ENCODE measurements around the gene LSM14A.

LSM14A gene

GRCh38 chr19:34230820-34231219, 58.5 kb downstream of the LSM14A start:
- no peaks in the 10 kb centered on the region for H3K9me3 Mint-ChIP-seq

DNA sequence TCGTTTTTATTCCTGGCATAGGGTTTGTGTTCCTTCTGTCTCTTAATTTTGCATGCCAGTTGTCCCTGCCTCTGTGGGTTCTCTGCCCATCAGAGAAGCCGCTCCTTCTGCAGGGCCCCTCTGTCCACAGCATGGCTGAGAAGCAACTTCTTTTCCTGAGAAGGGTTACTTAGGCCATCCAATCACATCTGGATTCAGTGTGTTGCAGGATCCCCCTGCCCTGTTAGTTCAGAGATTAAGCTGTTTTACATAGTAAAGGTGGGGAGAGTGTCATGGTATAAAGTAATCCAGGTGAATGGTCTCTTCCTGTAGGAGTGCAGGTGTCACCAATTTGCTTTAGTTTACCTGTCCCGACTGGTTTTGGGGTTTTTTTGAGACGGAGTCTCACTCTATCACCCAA, 59.1 kb downstream of the LSM14A start:
- peaks cover 5% of the 10 kb centered on the region for H3K4me1 Mint-ChIP-seq
- peaks cover 64% of the 10 kb centered on the region for H3K36me3 Mint-ChIP-seq (ENCODE audit: low read depth)
- DNase-seq, result no peak
- no peak overlapping the region for H3K27ac Mint-ChIP-seq
- H3K4me3 Mint-ChIP-seq, result no peak overlapping the region
- TF ChIP-seq, protein P1, sequence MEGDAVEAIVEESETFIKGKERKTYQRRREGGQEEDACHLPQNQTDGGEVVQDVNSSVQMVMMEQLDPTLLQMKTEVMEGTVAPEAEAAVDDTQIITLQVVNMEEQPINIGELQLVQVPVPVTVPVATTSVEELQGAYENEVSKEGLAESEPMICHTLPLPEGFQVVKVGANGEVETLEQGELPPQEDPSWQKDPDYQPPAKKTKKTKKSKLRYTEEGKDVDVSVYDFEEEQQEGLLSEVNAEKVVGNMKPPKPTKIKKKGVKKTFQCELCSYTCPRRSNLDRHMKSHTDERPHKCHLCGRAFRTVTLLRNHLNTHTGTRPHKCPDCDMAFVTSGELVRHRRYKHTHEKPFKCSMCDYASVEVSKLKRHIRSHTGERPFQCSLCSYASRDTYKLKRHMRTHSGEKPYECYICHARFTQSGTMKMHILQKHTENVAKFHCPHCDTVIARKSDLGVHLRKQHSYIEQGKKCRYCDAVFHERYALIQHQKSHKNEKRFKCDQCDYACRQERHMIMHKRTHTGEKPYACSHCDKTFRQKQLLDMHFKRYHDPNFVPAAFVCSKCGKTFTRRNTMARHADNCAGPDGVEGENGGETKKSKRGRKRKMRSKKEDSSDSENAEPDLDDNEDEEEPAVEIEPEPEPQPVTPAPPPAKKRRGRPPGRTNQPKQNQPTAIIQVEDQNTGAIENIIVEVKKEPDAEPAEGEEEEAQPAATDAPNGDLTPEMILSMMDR (IDR thresholded peaks at IDR 0.05), result no peak
- no peaks in the 10 kb centered on the region for H3K27me3 Mint-ChIP-seq (ENCODE audit: low read depth, poor library complexity)
- H3K9me3 Mint-ChIP-seq, result no peaks in the 10 kb centered on the region

More at GRCh38 chr19:34230820-34231219, 58.5 kb downstream of the LSM14A start:
- Mint-ChIP-seq H3K4me3 (no peak overlapping the region), H3K27me3 (ENCODE audit: low read depth, poor library complexity) (no peaks in the 10 kb centered on the region), H3K36me3 (ENCODE audit: low read depth) (peaks cover 64% of the 10 kb centered on the region), H3K4me1 (no peaks in the 10 kb centered on the region), H3K27ac (peak overlapping the region; percentile 45)
- DNase-seq, result no peak
- TF ChIP-seq, protein P1 (IDR thresholded peaks at IDR 0.05), result no peak

DNA sequence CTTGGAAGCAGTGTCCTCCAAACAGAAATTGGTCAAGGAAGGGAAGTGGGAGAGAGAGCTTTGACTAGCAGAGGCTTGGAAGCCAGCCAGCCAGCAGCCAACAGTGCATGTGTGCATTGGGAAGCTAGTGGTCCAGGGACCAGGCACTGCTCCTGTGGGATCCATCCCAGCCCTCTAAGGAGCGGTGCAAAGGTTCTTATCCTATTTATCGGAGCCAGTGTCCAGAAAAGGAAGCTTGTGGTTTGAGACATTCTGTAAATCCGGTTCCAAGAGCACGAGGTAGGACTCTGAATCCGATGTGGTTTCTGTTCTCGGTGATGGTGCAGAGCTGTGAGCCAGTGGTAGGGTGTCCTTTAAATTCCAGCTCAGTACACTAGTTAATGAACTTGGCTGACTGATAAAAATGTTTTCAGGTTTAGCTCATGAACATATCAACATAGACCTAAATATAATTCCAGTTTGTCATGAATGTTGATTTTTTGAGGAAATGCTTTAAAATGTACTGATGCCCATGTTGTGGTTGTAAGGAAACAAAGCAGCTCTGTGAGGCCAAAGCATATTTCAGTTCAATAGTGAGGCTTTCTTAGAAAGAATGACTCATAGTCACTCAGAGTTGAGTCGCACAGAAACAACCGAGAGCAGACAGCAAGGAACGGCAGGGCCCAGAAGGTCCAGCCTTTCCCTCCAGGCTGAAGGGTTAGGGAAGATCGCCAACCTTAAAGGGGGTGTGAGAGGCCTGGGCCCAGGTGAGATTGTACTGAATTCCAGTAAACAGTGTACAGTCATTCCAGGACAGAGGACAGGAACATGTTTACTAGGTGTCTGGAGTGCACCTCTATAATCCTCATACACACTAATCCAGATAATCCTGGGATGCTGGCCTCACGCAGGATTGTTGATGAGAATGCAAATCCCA, 60.5 kb downstream of the LSM14A start:
- peak overlapping the region; percentile 49 for H3K27ac Mint-ChIP-seq
- TF ChIP-seq, protein P1 (IDR thresholded peaks at IDR 0.05), result no peak
- H3K4me1 Mint-ChIP-seq, result peaks cover 5% of the 10 kb centered on the region
- H3K9me3 Mint-ChIP-seq, result no peaks in the 10 kb centered on the region
- DNase-seq, result no peak
- no peak overlapping the region for H3K4me3 Mint-ChIP-seq
- H3K27me3 Mint-ChIP-seq (ENCODE audit: low read depth, poor library complexity), result no peaks in the 10 kb centered on the region
- H3K36me3 Mint-ChIP-seq (ENCODE audit: low read depth), result peaks cover 57% of the 10 kb centered on the region

- Mint-ChIP-seq H3K9me3 (no peaks in the 10 kb centered on the region), H3K27ac (no peak overlapping the region)
These were observed 63.2 kb downstream of the LSM14A start for GRCh38 chr19:34235425-34235940.

DNA sequence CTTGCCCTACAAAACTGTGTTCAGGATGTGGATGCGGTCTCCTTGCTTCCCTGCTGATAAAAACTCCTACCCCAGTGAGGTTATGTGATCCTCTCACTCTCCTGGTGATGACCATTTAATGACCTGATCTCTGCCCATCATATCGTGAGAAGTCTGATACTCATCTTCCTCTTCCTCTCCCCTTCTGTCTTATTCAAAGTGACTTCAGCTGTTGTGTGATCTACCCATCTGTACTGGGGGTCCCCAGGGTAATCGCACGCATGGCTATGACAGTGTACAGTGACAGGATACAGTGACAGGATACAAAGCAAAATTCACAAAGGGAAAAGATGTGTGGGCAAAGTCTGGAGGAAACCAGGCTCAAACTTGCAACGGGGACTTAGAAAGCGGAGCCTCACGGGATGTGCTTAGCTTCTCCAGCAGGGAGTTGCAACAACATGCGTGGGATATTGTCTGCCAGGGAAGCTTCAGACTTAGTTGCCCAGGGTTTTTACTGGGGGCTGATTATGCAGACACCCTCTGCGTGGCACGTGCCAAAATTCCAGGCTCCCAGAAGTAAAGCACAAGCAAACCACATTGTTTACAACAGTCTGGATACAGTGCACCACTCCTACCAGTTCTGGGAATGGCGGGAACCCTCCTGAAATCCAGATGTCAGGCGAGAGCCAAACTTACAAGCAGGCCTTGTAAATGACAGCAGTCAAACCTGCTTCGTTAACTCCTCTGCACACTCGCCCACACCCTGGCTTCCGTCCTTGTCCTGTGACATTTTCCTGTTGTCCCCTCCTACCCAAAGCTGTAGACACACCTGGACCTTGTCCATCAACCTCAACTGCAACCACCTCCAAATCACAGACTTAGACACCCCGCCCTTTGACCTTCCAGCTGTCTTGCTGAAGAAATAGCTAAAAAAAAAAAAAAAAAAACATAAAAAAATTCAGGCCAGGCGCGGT, 64.0 kb downstream of the LSM14A start:
- Mint-ChIP-seq H3K9me3 (no peaks in the 10 kb centered on the region), H3K36me3 (ENCODE audit: low read depth) (peaks cover 37% of the 10 kb centered on the region), H3K4me1 (peaks cover 5% of the 10 kb centered on the region), H3K27me3 (ENCODE audit: low read depth, poor library complexity) (no peaks in the 10 kb centered on the region), H3K27ac (peak overlapping the region; percentile 31), H3K4me3 (no peak overlapping the region)
- DNase-seq, result no peak
- TF ChIP-seq, protein P1 (IDR thresholded peaks at IDR 0.05), result no peak

More at GRCh38 chr19:34235425-34235940, 63.2 kb downstream of the LSM14A start:
- H3K27me3 Mint-ChIP-seq (ENCODE audit: low read depth, poor library complexity), result no peaks in the 10 kb centered on the region
- peaks cover 44% of the 10 kb centered on the region for H3K36me3 Mint-ChIP-seq (ENCODE audit: low read depth)
- DNase-seq, result no peak
- TF ChIP-seq, protein P1 (IDR thresholded peaks at IDR 0.05), result no peak
- H3K4me3 Mint-ChIP-seq, result no peak overlapping the region
- peaks cover 5% of the 10 kb centered on the region for H3K4me1 Mint-ChIP-seq

Data from nephron progenitor cell (in vitro differentiated cells).